Chondrocyte (in vitro differentiated cells): Measurements from ENCODE around the gene PSMB11. TPM values are rescaled to one million over a fixed set of nuclear protein-coding genes. Genes with fewer than 3 reads are reported as not detected.

ENCODE experiments used
- DNase-seq: peaks from one replicate; pipeline ENCODE4 v3.0.0; 2021; ENCODE audit warnings: mixed read lengths, low spot score
- H3K27ac Mint-ChIP-seq: one replicate; pipeline ENCODE4 v1.8.0; 2021; ENCODE audit warnings: mild to moderate bottlenecking, moderate library complexity, mixed read lengths; ENCODE audit not compliant: unreplicated experiment
- H3K27me3 Mint-ChIP-seq: 2 replicates; pipeline ENCODE4 v1.8.0; 2021; ENCODE audit warnings: low read depth, mixed read lengths
- H3K36me3 Mint-ChIP-seq: 2 replicates; pipeline ENCODE4 v1.8.0; 2021; ENCODE audit warnings: low read depth, mixed read lengths
- H3K4me1 Mint-ChIP-seq: 2 replicates; pipeline ENCODE4 v1.8.0; 2021; ENCODE audit warnings: low read depth, mild to moderate bottlenecking, mixed read lengths
- H3K4me3 Mint-ChIP-seq: one replicate; pipeline ENCODE4 v1.8.0; 2021; ENCODE audit warnings: mild to moderate bottlenecking, moderate library complexity, mixed read lengths; ENCODE audit not compliant: unreplicated experiment
- H3K9me3 Mint-ChIP-seq: 2 replicates; pipeline ENCODE4 v1.8.0; 2021; ENCODE audit warnings: low read depth, mixed read lengths
- total RNA-seq: library from RNA; stranded (reverse); gene quantifications from 3 replicates; pipeline ENCODE4 v1.2.1, GENCODE V29; 2021
- TF ChIP-seq, protein P1 (sequence below): fragments of 200-600 bp; sonication (generic); IDR thresholded peaks from 2 replicates; pipeline ENCODE4 v1.5.0; 2021; ENCODE audit warnings: antibody characterized with exemption, mild to moderate bottlenecking, moderate library complexity

PSMB11 gene
- total RNA-seq, 1 donor from 2014 or later, result not detected

DNA sequence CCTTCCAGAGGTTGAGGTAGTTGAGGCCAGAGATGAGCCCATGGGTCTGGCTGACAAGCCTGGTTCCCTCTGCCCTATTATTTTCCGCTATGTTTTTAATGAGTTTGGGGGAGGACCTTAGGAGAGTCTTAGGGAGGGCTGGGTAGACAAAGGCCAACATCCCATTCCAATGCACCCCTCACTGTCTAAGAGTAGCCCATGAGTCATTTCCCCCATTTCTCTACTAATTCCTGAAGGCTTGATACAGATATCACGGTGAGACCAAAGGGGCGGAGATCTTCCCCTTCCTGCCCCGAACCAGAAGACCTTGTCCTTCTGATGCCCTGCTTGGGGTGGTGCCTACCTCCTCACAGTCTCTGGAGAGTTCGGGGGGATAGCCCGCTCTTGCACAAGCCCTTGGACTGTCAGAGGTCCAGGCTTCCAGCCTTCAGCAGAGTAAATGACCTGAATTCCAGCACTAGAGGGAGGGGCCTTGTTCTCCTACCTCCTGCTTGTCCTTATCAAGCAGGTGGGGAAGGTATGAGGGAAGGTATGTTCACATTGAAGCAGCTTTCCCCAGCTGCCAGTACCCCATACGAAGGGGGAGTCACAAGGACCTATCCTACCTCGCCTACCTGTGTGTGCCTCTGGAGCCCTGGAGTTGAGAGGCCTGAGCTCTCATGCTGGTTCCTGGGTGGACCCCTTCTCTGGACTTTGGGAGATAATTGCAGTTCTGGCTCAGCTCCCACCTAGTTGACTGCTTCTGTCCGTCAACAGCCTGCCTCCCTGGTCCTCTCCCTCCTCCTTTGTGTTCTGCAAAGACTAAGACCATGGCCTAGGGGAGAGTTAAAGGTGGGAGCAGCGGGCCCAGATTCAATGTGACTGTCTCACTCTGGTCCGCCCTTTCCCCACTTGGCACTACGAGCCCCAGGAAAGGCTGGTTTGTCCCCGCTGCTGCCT, 3.7 kb downstream of the PSMB11 start:
- TF ChIP-seq, protein P1, sequence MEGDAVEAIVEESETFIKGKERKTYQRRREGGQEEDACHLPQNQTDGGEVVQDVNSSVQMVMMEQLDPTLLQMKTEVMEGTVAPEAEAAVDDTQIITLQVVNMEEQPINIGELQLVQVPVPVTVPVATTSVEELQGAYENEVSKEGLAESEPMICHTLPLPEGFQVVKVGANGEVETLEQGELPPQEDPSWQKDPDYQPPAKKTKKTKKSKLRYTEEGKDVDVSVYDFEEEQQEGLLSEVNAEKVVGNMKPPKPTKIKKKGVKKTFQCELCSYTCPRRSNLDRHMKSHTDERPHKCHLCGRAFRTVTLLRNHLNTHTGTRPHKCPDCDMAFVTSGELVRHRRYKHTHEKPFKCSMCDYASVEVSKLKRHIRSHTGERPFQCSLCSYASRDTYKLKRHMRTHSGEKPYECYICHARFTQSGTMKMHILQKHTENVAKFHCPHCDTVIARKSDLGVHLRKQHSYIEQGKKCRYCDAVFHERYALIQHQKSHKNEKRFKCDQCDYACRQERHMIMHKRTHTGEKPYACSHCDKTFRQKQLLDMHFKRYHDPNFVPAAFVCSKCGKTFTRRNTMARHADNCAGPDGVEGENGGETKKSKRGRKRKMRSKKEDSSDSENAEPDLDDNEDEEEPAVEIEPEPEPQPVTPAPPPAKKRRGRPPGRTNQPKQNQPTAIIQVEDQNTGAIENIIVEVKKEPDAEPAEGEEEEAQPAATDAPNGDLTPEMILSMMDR, result no peak

DNA sequence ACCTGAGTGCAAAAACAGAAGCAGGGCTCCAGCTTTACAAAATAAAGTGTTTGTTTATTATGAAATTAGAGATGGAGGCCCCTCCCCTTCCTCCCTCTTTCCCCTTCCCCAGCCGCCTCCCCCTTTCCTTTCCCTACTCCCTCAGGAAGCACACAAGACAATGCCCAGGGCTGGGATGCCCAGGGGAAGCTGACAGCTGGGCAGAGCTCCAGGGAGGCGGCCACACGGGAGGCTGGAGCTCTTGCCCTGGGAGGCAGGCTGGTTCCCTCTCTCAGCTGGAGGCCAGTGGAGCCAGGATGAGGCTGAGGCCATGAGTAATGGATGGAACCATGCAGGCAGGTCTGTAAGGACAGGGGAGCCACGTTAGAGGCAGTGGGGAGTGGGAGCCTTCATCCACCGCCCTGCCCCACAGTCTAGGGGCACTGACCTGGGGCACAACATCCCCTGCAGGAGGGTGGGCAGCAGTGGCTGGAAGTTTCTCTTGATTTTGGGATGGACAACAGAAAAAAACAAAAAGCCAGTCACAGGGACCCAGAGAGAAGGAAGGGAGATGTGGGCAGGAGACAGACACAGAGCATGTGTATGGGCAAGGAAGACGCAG, 5.1 kb downstream of the PSMB11 start:
- TF ChIP-seq, protein P1, result no peak
- Mint-ChIP-seq H3K4me1 (peaks cover 7% of the 10 kb centered on the region), H3K4me3 (no peak overlapping the region), H3K27ac (no peak overlapping the region), H3K27me3 (no peaks in the 10 kb centered on the region), H3K36me3 (peaks cover 2% of the 10 kb centered on the region), H3K9me3 (no peaks in the 10 kb centered on the region)
- no peak for DNase-seq

More for the DNA sequence above, 3.7 kb downstream of the PSMB11 start:
- no peak overlapping the region for H3K27ac Mint-ChIP-seq
- no peaks in the 10 kb centered on the region for H3K9me3 Mint-ChIP-seq
- no peaks in the 10 kb centered on the region for H3K27me3 Mint-ChIP-seq
- DNase-seq, result no peak
- no peak overlapping the region for H3K4me3 Mint-ChIP-seq
- peaks cover 7% of the 10 kb centered on the region for H3K4me1 Mint-ChIP-seq
- peaks cover 2% of the 10 kb centered on the region for H3K36me3 Mint-ChIP-seq

DNA sequence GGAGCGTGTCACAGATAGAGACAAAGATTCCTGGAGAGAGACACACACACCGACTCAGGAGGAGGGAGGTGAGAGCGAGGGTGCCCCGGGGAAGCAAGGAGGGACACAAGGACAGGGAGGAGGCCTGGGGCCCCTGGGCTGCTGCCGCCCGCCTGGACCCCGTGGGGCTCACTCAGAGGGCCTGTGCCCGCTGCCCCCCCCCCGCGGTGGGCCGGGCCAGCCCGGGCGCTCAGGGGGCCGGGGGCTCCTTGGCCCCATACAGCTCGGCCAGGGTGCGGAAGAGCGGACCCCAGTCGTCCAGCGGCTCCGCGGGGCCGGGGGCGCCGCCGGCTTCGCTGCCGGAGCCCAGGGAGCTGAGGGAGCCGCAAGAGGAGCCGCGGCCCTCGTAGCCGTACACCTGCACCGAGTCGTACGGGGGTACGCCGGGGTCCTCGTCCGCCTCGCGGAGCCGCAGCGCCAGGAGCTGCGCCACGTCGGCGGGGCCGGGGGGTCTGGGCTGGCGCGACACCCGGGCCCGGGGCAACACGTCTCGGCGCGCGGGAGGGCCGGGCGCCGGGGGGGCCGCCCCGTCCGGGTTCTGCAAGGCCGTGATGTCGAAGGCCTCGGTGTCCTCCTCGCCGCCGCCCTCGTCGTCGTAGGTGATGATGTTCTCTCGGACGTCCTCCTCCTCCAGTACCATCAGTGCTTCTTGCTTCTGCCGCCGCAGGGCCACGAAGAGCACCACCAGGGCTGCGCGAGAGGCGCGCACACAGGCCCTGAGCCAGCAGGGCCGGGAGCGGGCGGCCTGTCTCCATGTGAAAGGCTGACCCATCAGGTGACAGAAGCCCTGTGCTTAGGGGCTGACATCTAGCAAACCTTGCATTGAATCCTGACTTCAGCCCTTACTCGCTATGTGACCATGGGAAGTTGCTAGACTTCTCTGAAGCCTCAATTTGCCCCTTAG, 6.0 kb downstream of the PSMB11 start:
- Mint-ChIP-seq H3K36me3 (peaks cover 2% of the 10 kb centered on the region), H3K9me3 (no peaks in the 10 kb centered on the region), H3K27me3 (no peaks in the 10 kb centered on the region), H3K4me1 (peaks cover 7% of the 10 kb centered on the region), H3K27ac (no peak overlapping the region), H3K4me3 (no peak overlapping the region)
- DNase-seq, result no peak
- TF ChIP-seq, protein P1, result no peak

DNA sequence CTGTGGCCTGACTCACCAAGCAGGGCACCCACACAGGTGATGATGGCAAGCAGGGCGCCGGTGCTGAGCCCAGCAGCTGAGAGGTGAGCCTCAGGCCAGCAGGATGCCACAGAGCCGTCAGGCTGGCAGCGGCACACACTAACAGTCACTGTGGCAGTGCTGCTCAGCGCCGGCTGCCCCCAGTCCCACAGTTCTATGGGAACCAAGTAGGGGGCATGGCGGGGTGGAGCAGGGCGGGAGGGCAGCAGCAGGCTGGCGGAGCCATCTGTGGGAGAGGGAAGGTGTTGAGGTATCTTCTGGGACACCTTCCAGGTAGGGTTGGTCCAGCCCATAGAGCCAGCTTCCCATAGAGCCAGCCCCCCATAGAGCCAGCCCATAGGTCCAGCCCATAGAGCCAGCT, 7.0 kb downstream of the PSMB11 start:
- Mint-ChIP-seq H3K9me3 (no peaks in the 10 kb centered on the region), H3K36me3 (peaks cover 2% of the 10 kb centered on the region), H3K4me1 (peaks cover 7% of the 10 kb centered on the region), H3K27me3 (no peaks in the 10 kb centered on the region), H3K4me3 (no peak overlapping the region), H3K27ac (no peak overlapping the region)
- DNase-seq, result no peak
- TF ChIP-seq, protein P1, result no peak
